Cardiac muscle cell (in vitro differentiated cells and primary cell): Measurements from ENCODE around the gene OR13J1. TPM values are rescaled to one million over a fixed set of nuclear protein-coding genes. Genes with fewer than 3 reads are reported as not detected.

Experiments used
- DNase-seq, 2 donors: peaks; one replicate each; pipeline versions ENCODE4 v3.0.0 to v3.0.0-alpha.2; 2010 to 2017; ENCODE audit warnings: low read depth in 1 of 2, low spot score in 1 of 2
- H3K27ac ChIP-seq: fragments of 200-600 bp; sonication (generic); 2 replicates; pipeline ENCODE4 v1.5.1; 2016
- H3K27me3 ChIP-seq: fragments of 200-600 bp; sonication (generic); 2 replicates; pipeline ENCODE4 v1.6.0; 2016; ENCODE audit warnings: control low read depth
- H3K36me3 ChIP-seq: fragments of 200-600 bp; sonication (generic); 2 replicates; pipeline ENCODE4 v1.5.1; 2016; ENCODE audit warnings: control low read depth
- H3K4me1 ChIP-seq: fragments of 200-600 bp; sonication (generic); 2 replicates; pipeline ENCODE4 v1.8.1; 2017; ENCODE audit warnings: low read depth, mild to moderate bottlenecking, mixed run types
- H3K4me3 ChIP-seq: fragments of 200-600 bp; sonication (generic); 2 replicates; pipeline ENCODE4 v1.5.1; 2016; ENCODE audit warnings: mild to moderate bottlenecking
- H3K9me3 ChIP-seq: fragments of 200-600 bp; sonication (generic); 2 replicates; pipeline ENCODE4 v1.5.1; 2017; ENCODE audit warnings: low read depth, mild to moderate bottlenecking, control low read depth
- polyA plus RNA-seq: library from polyadenylated mRNA; unstranded; fragments of >200 nt; fragmentation: Nextera tagmentation; extraction: Ambion mirVana; gene quantifications from 2 replicates; pipeline ENCODE4 v1.2.1, GENCODE V29; 2016
- total RNA-seq: library from RNA; depleted of rRNA; stranded (reverse); fragments of >200 nt; gene quantifications from 2 replicates; pipeline ENCODE4 v1.2.3, GENCODE V29; 2016
- TF ChIP-seq, protein P1 (sequence below): IDR thresholded peaks from 2 replicates; pipeline ENCODE4 v1.5.1; 2012; ENCODE audit warnings: low read depth, mild to moderate bottlenecking, low read length

Gene OR13J1
- total and polyA plus RNA-seq, 2 experiments from 2014 or later, result not detected

DNA sequence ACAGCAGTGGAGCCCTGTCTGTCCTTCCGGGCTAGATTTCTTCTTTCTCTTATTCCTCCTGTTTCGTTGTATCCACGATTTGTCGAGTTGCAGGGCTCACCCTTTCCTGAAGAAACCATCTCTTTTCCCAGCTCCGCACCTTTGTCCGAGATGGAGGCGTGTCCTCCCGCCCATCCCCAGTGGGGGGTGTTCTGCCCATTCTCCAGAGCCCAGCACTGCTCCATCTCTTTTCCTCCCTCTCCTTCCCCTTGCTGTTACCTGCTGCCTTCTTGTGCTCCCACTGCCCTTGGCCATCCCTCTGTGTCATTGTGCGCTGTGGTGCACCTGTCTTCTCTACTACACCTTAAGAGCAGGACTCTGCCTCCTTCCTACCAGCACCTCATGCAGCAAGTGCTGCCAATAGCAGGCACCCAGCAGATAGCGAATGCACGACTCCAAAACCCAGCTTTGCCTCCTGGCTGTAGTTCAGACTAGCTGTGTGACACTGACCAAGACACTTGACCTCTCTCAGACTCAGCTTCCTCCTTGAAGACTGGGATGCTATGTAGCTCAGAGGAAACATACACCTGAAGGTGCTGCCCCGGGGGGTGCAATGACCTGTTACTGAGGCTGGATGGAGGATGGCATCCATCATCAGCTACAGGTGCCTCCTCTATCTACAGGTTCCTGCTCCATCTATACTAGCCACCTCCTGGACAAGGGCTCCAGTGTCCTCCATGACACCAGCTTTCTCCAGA is 8.9 kb downstream of the OR13J1 start:
- TF ChIP-seq, protein P1, sequence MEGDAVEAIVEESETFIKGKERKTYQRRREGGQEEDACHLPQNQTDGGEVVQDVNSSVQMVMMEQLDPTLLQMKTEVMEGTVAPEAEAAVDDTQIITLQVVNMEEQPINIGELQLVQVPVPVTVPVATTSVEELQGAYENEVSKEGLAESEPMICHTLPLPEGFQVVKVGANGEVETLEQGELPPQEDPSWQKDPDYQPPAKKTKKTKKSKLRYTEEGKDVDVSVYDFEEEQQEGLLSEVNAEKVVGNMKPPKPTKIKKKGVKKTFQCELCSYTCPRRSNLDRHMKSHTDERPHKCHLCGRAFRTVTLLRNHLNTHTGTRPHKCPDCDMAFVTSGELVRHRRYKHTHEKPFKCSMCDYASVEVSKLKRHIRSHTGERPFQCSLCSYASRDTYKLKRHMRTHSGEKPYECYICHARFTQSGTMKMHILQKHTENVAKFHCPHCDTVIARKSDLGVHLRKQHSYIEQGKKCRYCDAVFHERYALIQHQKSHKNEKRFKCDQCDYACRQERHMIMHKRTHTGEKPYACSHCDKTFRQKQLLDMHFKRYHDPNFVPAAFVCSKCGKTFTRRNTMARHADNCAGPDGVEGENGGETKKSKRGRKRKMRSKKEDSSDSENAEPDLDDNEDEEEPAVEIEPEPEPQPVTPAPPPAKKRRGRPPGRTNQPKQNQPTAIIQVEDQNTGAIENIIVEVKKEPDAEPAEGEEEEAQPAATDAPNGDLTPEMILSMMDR, result no peak

DNA sequence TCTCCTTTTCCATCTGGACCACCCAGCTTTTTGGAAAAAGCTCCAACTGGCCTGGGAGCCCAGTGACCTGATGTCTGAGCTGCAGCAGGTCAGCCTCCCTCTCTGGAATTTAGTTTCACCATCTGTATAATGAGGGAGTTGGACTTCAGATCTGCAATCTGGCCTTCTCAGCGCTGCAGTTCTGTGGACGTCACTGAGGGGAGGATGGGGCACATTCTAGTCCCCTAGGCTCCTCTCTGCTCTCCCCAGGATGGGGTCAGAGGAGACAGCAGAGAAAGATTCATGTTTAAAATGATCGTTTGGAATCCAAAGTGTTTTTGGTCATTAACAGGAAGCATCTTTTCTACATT is 10.2 kb downstream of the OR13J1 start:
- no peak overlapping the region for H3K27ac ChIP-seq
- no peaks in the 10 kb centered on the region for H3K36me3 ChIP-seq
- no peaks in the 10 kb centered on the region for H3K9me3 ChIP-seq
- no peak for DNase-seq
- H3K4me1 ChIP-seq, result no peaks in the 10 kb centered on the region
- TF ChIP-seq, protein P1, result no peak
- H3K27me3 ChIP-seq, result no peaks in the 10 kb centered on the region
- no peak overlapping the region for H3K4me3 ChIP-seq

More for the DNA sequence above, 8.9 kb downstream of the OR13J1 start:
- no peaks in the 10 kb centered on the region for H3K36me3 ChIP-seq
- H3K27me3 ChIP-seq, result no peaks in the 10 kb centered on the region
- H3K4me1 ChIP-seq, result no peaks in the 10 kb centered on the region
- DNase-seq, result no peak
- H3K4me3 ChIP-seq, result no peak overlapping the region
- H3K27ac ChIP-seq, result no peak overlapping the region
- no peaks in the 10 kb centered on the region for H3K9me3 ChIP-seq

DNA sequence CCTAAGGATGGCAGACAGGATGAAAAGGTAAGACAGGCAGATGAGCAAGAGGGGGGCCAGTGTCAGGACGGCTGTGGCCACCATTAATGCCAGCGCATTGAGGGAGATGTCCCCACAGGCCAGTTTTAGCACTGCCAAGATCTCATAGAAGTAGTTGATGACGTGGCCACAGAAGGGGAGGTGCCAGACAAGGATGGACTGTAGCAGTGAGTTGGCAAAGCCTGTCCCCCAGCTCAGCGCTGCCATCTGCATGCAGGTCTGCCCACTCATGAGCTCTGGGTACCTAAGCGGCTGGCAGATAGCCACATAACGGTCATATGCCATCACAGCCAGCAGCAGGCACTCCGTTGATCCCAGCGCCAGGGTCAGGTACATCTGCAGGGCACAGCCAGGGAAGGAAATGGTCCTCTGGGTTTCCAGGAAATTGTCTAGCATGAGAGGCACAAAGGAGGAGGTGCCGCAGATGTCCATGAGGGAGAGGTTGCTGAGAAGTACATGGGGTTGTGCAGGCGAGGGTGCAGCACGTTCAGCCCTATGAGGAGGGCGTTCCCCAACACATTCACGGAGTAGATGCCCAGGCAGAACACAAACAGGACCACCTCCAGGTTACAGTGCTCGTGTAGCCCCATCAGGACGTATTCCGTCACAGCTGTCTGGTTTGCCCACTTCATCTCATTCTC is 10.8 kb downstream of the OR13J1 start:
- peak in 1 of 2 donors; percentile 6 for DNase-seq

GRCh38 chr9:35858458-35858857 is 11.7 kb downstream of the OR13J1 start:
- no peak for DNase-seq
- Histone ChIP-seq H3K27ac (no peak overlapping the region), H3K9me3 (no peaks in the 10 kb centered on the region), H3K4me3 (no peak overlapping the region), H3K4me1 (no peaks in the 10 kb centered on the region), H3K36me3 (no peaks in the 10 kb centered on the region), H3K27me3 (no peaks in the 10 kb centered on the region)
- TF ChIP-seq, protein P1, result no peak

More for the DNA sequence above, 10.8 kb downstream of the OR13J1 start:
- Histone ChIP-seq H3K27ac (no peak overlapping the region), H3K9me3 (no peaks in the 10 kb centered on the region), H3K36me3 (no peaks in the 10 kb centered on the region), H3K4me3 (no peak overlapping the region), H3K27me3 (no peaks in the 10 kb centered on the region), H3K4me1 (no peaks in the 10 kb centered on the region)
- TF ChIP-seq, protein P1, result no peak

- Histone ChIP-seq H3K27me3 (no peaks in the 10 kb centered on the region), H3K36me3 (no peaks in the 10 kb centered on the region), H3K9me3 (no peaks in the 10 kb centered on the region), H3K4me1 (no peaks in the 10 kb centered on the region), H3K27ac (no peak overlapping the region), H3K4me3 (no peak overlapping the region)
- TF ChIP-seq, protein P1, result no peak
- DNase-seq, result no peak
Observed at GRCh38 chr9:35856882-35857281, 13.3 kb downstream of the OR13J1 start.
